GM18505 (cell line): ENCODE measurements around the gene ELK3.

Source experiments
- ATAC-seq: cut with Tn5 transposase; IDR thresholded peaks from one replicate; pipeline ENCODE4 v1.9.1; 2021; ENCODE audit not compliant: unreplicated experiment
- POLR2A ChIP-seq: IDR thresholded peaks from 4 replicates; pipeline ENCODE4 v1.6.1; 2011; ENCODE audit warnings: borderline replicate concordance; ENCODE audit not compliant: insufficient read depth, insufficient read length; ENCODE audit errors: extremely low read depth

Gene ELK3

GRCh38 chr12:96225044-96225855 is 31.1 kb downstream of the ELK3 start:
- no peak for ATAC-seq
- no peak for TF ChIP-seq POLR2A

- no peak for TF ChIP-seq POLR2A
- ATAC-seq, result no peak
These were observed 31.8 kb downstream of the ELK3 start for GRCh38 chr12:96225994-96226399.

GRCh38 chr12:96226401-96226800 is 32.2 kb downstream of the ELK3 start:
- TF ChIP-seq POLR2A, result no peak
- no peak for ATAC-seq

- TF ChIP-seq POLR2A, result no peak
- no peak for ATAC-seq
These were observed 32.7 kb downstream of the ELK3 start for GRCh38 chr12:96226801-96227348.

GRCh38 chr12:96227365-96228106 is 33.4 kb downstream of the ELK3 start:
- ATAC-seq, result no peak
- no peak for TF ChIP-seq POLR2A

GRCh38 chr12:96228566-96229248 is 34.5 kb downstream of the ELK3 start:
- no peak for TF ChIP-seq POLR2A
- no peak for ATAC-seq

GRCh38 chr12:96230646-96231045 is 36.5 kb downstream of the ELK3 start:
- no peak for TF ChIP-seq POLR2A
- no peak for ATAC-seq

GRCh38 chr12:96233168-96233567 is 39.0 kb downstream of the ELK3 start:
- ATAC-seq, result no peak
- TF ChIP-seq POLR2A, result no peak

- ATAC-seq, result no peak
- no peak for TF ChIP-seq POLR2A
These were observed 39.8 kb downstream of the ELK3 start for GRCh38 chr12:96233939-96234461.

GRCh38 chr12:96234591-96235483 is 40.7 kb downstream of the ELK3 start:
- TF ChIP-seq POLR2A, result no peak
- no peak for ATAC-seq

GRCh38 chr12:96235484-96235826 is 41.3 kb downstream of the ELK3 start:
- no peak for TF ChIP-seq POLR2A
- no peak for ATAC-seq

GRCh38 chr12:96236221-96236822 is 42.1 kb downstream of the ELK3 start:
- no peak for ATAC-seq
- no peak for TF ChIP-seq POLR2A
